Neural cell (in vitro differentiated cells): Measurements from ENCODE around the gene GON4L.

ENCODE experiments used
- CTCF ChIP-seq: fragments of 450-650 bp; IDR thresholded peaks from 2 replicates; pipeline ENCODE4 v1.5.1; 2014; ENCODE audit warnings: antibody characterized with exemption, mild to moderate bottlenecking, moderate library complexity; ENCODE audit not compliant: poor library complexity, severe bottlenecking
- EP300 ChIP-seq: fragments of 450-650 bp; conservative IDR thresholded peaks from 2 replicates; pipeline ENCODE4 v1.6.1; 2014; ENCODE audit warnings: antibody characterized with exemption, mild to moderate bottlenecking, moderate library complexity; ENCODE audit not compliant: poor library complexity, severe bottlenecking
- EZH2 ChIP-seq: fragments of 200-600, 300-800 bp; shearing (Covaris generic), sonication (generic); IDR thresholded peaks from 2 replicates; pipeline ENCODE4 v1.6.1; 2014; ENCODE audit warnings: antibody characterized with exemption, low read length, borderline replicate concordance, mild to moderate bottlenecking; ENCODE audit not compliant: insufficient read depth, poor library complexity, severe bottlenecking
- MXI1 ChIP-seq: fragments of 450-650 bp; conservative IDR thresholded peaks from 2 replicates; pipeline ENCODE4 v1.6.1; 2014; ENCODE audit warnings: antibody characterized with exemption, mild to moderate bottlenecking; ENCODE audit not compliant: poor library complexity, severe bottlenecking
- POLR2AphosphoS5 ChIP-seq: IDR thresholded peaks from 2 replicates; pipeline ENCODE4 v1.6.1; 2012
- RAD21 ChIP-seq: fragments of 450-650 bp; conservative IDR thresholded peaks from 2 replicates; pipeline ENCODE4 v1.6.1; 2014; ENCODE audit warnings: antibody characterized with exemption, mild to moderate bottlenecking, moderate library complexity
- REST ChIP-seq: IDR thresholded peaks from 2 replicates; pipeline ENCODE4 v1.6.1; 2012; ENCODE audit warnings: borderline replicate concordance
- SMC3 ChIP-seq: fragments of 450-650 bp; conservative IDR thresholded peaks from 2 replicates; pipeline ENCODE4 v1.6.1; 2014; ENCODE audit warnings: antibody characterized with exemption, mild to moderate bottlenecking, moderate library complexity; ENCODE audit not compliant: poor library complexity
- TAF1 ChIP-seq: IDR thresholded peaks from 2 replicates; pipeline ENCODE4 v1.6.1; 2012; ENCODE audit warnings: low read depth

GRCh38 chr1:155777582-155777981, 79.4 kb downstream of the GON4L start:
- TF ChIP-seq CTCF (no peak), SMC3 (no peak), POLR2AphosphoS5 (no peak), EP300 (no peak), TAF1 (no peak), REST (no peak), RAD21 (no peak), EZH2 (no peak), MXI1 (no peak)
